ENCODE results near the gene RBM25. TPM values are rescaled to one million over a fixed set of nuclear protein-coding genes. Genes with fewer than 3 reads are reported as not detected.

The RBM25 gene
- total RNA-seq, 6 donors from 2014 or later = 53.8 to 320 (median 68.9) TPM

- peak overlapping the region; percentile 18 to 81 (median 66) for H3K4me3 ChIP-seq
- H3K4me1 ChIP-seq = peaks cover 19 to 42% (median 31%) of the 10 kb centered on the region in 4 donors
- ATAC-seq (ENCODE audit: low FRiP score in 2 of 2) (peak in 1 of 2 donors; percentile 1), DNase-seq (no peak)
- peak overlapping the region; percentile 89 to 95 (median 94) for H3K27ac ChIP-seq
- H3K36me3 ChIP-seq = no peaks in the 10 kb centered on the region
- no peaks in the 10 kb centered on the region for H3K27me3 ChIP-seq
- TF ChIP-seq POLR2AphosphoS5 (IDR thresholded peaks at IDR 0.05) = no peak
- TF ChIP-seq CTCF (IDR thresholded peaks at IDR 0.05) = peak in 1 of 6 experiments; percentile 3
- H3K9me3 ChIP-seq = no peaks in the 10 kb centered on the region
- whole genome bisulfite sequencing, 2 donors = 4 to 9% methylated on average over 8 of the region's 8 CpGs
Observed at GRCh38 chr14:73057944-73058223, 450 bp upstream of the RBM25 start.

- DNase-seq = peak in 1 of 2 donors; percentile 40
- H3K27me3 ChIP-seq = no peaks in the 10 kb centered on the region
- 0% methylated on average over 26 to 27 of the region's 27 CpGs for WGBS, 2 donors
- peak overlapping the region; percentile 64 to 82 (median 75) for H3K4me3 ChIP-seq
- TF ChIP-seq POLR2A (IDR thresholded peaks at IDR 0.05) = no peak
- TF ChIP-seq CTCF (IDR thresholded peaks at IDR 0.05) = no peak
- no peak for TF ChIP-seq EP300 (IDR thresholded peaks at IDR 0.05)
- TF ChIP-seq POLR2AphosphoS5 (IDR thresholded peaks at IDR 0.05) = no peak
- peaks cover 22 to 49% (median 31%) of the 10 kb centered on the region in 4 donors for H3K4me1 ChIP-seq
- ATAC-seq (ENCODE audit: low FRiP score in 2 of 2) = peak; percentile 8 to 57
- no peaks in the 10 kb centered on the region for H3K9me3 ChIP-seq
- H3K27ac ChIP-seq = peak overlapping the region; percentile 89 to 95 (median 94)
- peaks cover 0 to 9% (median under 1%) of the 10 kb centered on the region in 4 donors for H3K36me3 ChIP-seq
Observed at GRCh38 chr14:73058922-73059673, 764 bp downstream of the RBM25 start.

- Histone ChIP-seq H3K4me1 (peaks cover 0 to 5% (median 2%) of the 10 kb centered on the region in 4 donors), H3K4me3 (no peak overlapping the region), H3K9me3 (no peaks in the 10 kb centered on the region), H3K27ac (no peak overlapping the region), H3K36me3 (peaks cover 17 to 71% (median 24%) of the 10 kb centered on the region in 4 donors), H3K27me3 (no peaks in the 10 kb centered on the region)
- DNase-seq (no peak), ATAC-seq (ENCODE audit: low FRiP score in 2 of 2) (no peak)
- no peak for TF ChIP-seq POLR2A (IDR thresholded peaks at IDR 0.05)
- no peak for TF ChIP-seq CTCF (IDR thresholded peaks at IDR 0.05)
- TF ChIP-seq EP300 (IDR thresholded peaks at IDR 0.05) = no peak
- no peak for TF ChIP-seq POLR2AphosphoS5 (IDR thresholded peaks at IDR 0.05)
- WGBS, 2 donors = 98 to 100% methylated on average over 4 of the region's 4 CpGs
Observed at GRCh38 chr14:73069585-73069984, 11.3 kb downstream of the RBM25 start.

GRCh38 chr14:73091044-73091443, 32.7 kb downstream of the RBM25 start:
- Histone ChIP-seq H3K27ac (no peak overlapping the region), H3K27me3 (no peaks in the 10 kb centered on the region), H3K9me3 (no peaks in the 10 kb centered on the region), H3K36me3 (peaks cover 32 to 73% (median 57%) of the 10 kb centered on the region in 4 donors), H3K4me1 (no peaks in the 10 kb centered on the region), H3K4me3 (no peak overlapping the region)
- WGBS, 2 donors = 76 to 81% methylated on average over 2 of the region's 2 CpGs
- ATAC-seq (ENCODE audit: low FRiP score in 2 of 2) = no peak
- TF ChIP-seq POLR2AphosphoS5 (IDR thresholded peaks at IDR 0.05) = no peak
- no peak for TF ChIP-seq CTCF (IDR thresholded peaks at IDR 0.05)
- no peak for TF ChIP-seq EP300 (IDR thresholded peaks at IDR 0.05)
- TF ChIP-seq POLR2A (IDR thresholded peaks at IDR 0.05) = no peak
- no peak for DNase-seq

GRCh38 chr14:73097421-73097820, 39.1 kb downstream of the RBM25 start:
- Histone ChIP-seq H3K9me3 (no peaks in the 10 kb centered on the region), H3K4me1 (no peaks in the 10 kb centered on the region), H3K27me3 (no peaks in the 10 kb centered on the region), H3K27ac (no peak overlapping the region), H3K36me3 (peaks cover 23 to 78% (median 48%) of the 10 kb centered on the region in 4 donors), H3K4me3 (no peak overlapping the region)
- DNase-seq (no peak), ATAC-seq (ENCODE audit: low FRiP score in 2 of 2) (no peak)
- WGBS, 2 donors = 97 to 99% methylated on average over 11 of the region's 11 CpGs
- TF ChIP-seq POLR2A (IDR thresholded peaks at IDR 0.05) (no peak), CTCF (IDR thresholded peaks at IDR 0.05) (no peak), POLR2AphosphoS5 (IDR thresholded peaks at IDR 0.05) (no peak), EP300 (IDR thresholded peaks at IDR 0.05) (no peak)

All from upper lobe of left lung (tissue), 6 donors.